K562 (cell line): Measurements from ENCODE around the gene MARS1. TPM values are rescaled to one million over a fixed set of nuclear protein-coding genes. Genes with fewer than 3 reads are reported as not detected.

ENCODE experiments used
- ARID3A ChIP-seq: IDR thresholded peaks from 2 replicates; pipeline ENCODE4 v1.6.1; 2012; ENCODE audit warnings: low read depth, low read length, improper control_type of control experiment, borderline replicate concordance
- CREBBP ChIP-seq: IDR thresholded peaks from one replicate; pipeline ENCODE4 v1.6.1; 2012; ENCODE audit warnings: low read depth, mild to moderate bottlenecking, control low read depth, inconsistent platforms, low read length
- DEAF1 ChIP-seq: fragments of 450-650 bp; formaldehyde crosslinking; IDR thresholded peaks from 2 replicates; pipeline ENCODE4 v1.4.0; 2020; ENCODE audit warnings: mild to moderate bottlenecking, moderate library complexity
- ELK3 ChIP-seq: fragments of 450-650 bp; formaldehyde crosslinking; IDR thresholded peaks from 2 replicates; pipeline ENCODE4 v1.4.0; 2020; ENCODE audit warnings: mild to moderate bottlenecking
- HEY1 ChIP-seq: fragments of 250-450 bp; sonication (Bioruptor Pico); IDR thresholded peaks from 2 replicates; pipeline ENCODE4 v1.5.0; 2020; ENCODE audit warnings: mild to moderate bottlenecking, moderate library complexity, borderline replicate concordance
- HNRNPUL1 ChIP-seq: fragments of 200-400 bp; formaldehyde crosslinking; IDR thresholded peaks from 2 replicates; pipeline ENCODE4 v1.6.1; 2017; ENCODE audit warnings: low read length
- L3MBTL2 ChIP-seq: fragments of 450-650 bp; IDR thresholded peaks from 2 replicates; pipeline ENCODE4 v1.6.1; 2016; ENCODE audit warnings: mild to moderate bottlenecking, moderate library complexity
- MAZ ChIP-seq, 2 experiments: fragments of 450-650 bp in 1 of 2; sonication (generic) in 1 of 2; formaldehyde crosslinking; IDR thresholded peaks in 1 of 2; conservative IDR thresholded peaks in 1 of 2; 2 replicates each; pipeline versions ENCODE4 v1.4.0 to v1.5.0; 2020; ENCODE audit warnings: mild to moderate bottlenecking in 1 of 2, missing genetic modification reagents in 1 of 2
- MCM7 ChIP-seq, 2 experiments: fragments of 450-650 bp; IDR thresholded peaks; 2 replicates each; pipeline ENCODE4 v1.6.1; 2016 to 2018
- NR1H2 ChIP-seq: sonication (generic); formaldehyde crosslinking; IDR thresholded peaks from 2 replicates; pipeline ENCODE4 v1.4.0; 2020; ENCODE audit warnings: mild to moderate bottlenecking, missing genetic modification reagents
- NR3C1 ChIP-seq: sonication (generic); formaldehyde crosslinking; IDR thresholded peaks from 2 replicates; pipeline ENCODE4 v1.8.1; 2022; ENCODE audit warnings: missing genetic modification reagents
- RBM17 ChIP-seq: fragments of 200-400 bp; formaldehyde crosslinking; IDR thresholded peaks from 2 replicates; pipeline ENCODE4 v1.6.1; 2017; ENCODE audit warnings: low read depth, mild to moderate bottlenecking, low read length, borderline replicate concordance
- SIX5 ChIP-seq, 2 experiments: IDR thresholded peaks; 2 replicates each; pipeline ENCODE4 v1.6.1; 2011; ENCODE audit warnings: low read length in 2 of 2, borderline replicate concordance in 1 of 2, low read depth in 1 of 2, mild to moderate bottlenecking in 1 of 2, moderate library complexity in 1 of 2; ENCODE audit not compliant: insufficient read depth in 1 of 2
- SMAD4 ChIP-seq: fragments of 250-450 bp; sonication (Bioruptor Pico); conservative IDR thresholded peaks from 2 replicates; pipeline ENCODE4 v1.8.0; 2021; ENCODE audit warnings: inconsistent platforms, mild to moderate bottlenecking, moderate library complexity
- SRSF7 ChIP-seq: fragments of 200-400 bp; formaldehyde crosslinking; optimal IDR thresholded peaks from 2 replicates; pipeline ENCODE3; 2017; ENCODE audit warnings: mild to moderate bottlenecking, low read depth, low read length
- TCF15 ChIP-seq: fragments of 250-450 bp; sonication (Bioruptor Pico); IDR thresholded peaks from 2 replicates; pipeline ENCODE4 v1.8.0; 2022; ENCODE audit warnings: moderate library complexity, mild to moderate bottlenecking, inconsistent platforms
- polyA plus RNA-seq, 8 experiments: library from polyadenylated mRNA; depleted of rRNA in 4 of 8; stranded (reverse) in 5 of 8; unstranded in 3 of 8; fragments of >200 nt; fragmentation: Nextera tagmentation in 2 of 8; fragmentation: Illumina TruSeq in 1 of 8; extraction: Ambion mirVana in 2 of 8; extraction: Trizol in 1 of 8; gene quantifications; 2 replicates each; pipeline versions ENCODE4 v1.2.1 to v1.2.3, GENCODE V29; 2011 to 2014; ENCODE audit warnings: inconsistent platforms in 1 of 8, missing spikeins in 1 of 8
- total RNA-seq, 7 experiments: library from RNA; depleted of rRNA in 6 of 7; stranded (reverse); fragments of >200 nt in 6 of 7; fragmentation: Illumina TruSeq in 2 of 7; extraction: Trizol in 2 of 7; gene quantifications; 2 replicates each; pipeline versions ENCODE4 v1.2.1 to v1.2.3, GENCODE V29; 2011 to 2021; ENCODE audit warnings: low replicate concordance in 1 of 7

Gene MARS1
- total and polyA plus RNA-seq, 9 of the 15 experiments (the other 6 are each of a cell fraction or from before 2014, with no cell fraction given) = 117 to 382 (median 220) TPM

- no peak for TF ChIP-seq DEAF1
- TF ChIP-seq ARID3A = no peak
- TF ChIP-seq CREBBP = no peak
- TF ChIP-seq MCM7 (IDR thresholded peaks at IDR 0.05) = no peak
- peak; percentile 81 to 87; a peak in 3 of 4 replicates for TF ChIP-seq SIX5 (IDR thresholded peaks at IDR 0.05; ENCODE audit: borderline replicate concordance in 1 of 2, insufficient read depth in 1 of 2, low read depth in 1 of 2, low read length in 2 of 2)
- TF ChIP-seq MAZ (CRISPR knock-in tag; conservative IDR thresholded peaks at IDR 0.05 in 1 of 2, IDR thresholded peaks at IDR 0.05 in 1 of 2) = no peak
- TF ChIP-seq HEY1 (CRISPR knock-in tag) = no peak
- no peak for TF ChIP-seq ELK3 (CRISPR knock-in tag)
- no peak for TF ChIP-seq SRSF7
- no peak for TF ChIP-seq RBM17
- no peak for TF ChIP-seq NR3C1 (CRISPR knock-in tag)
- TF ChIP-seq TCF15 (CRISPR knock-in tag) = no peak
- TF ChIP-seq L3MBTL2 = no peak
- TF ChIP-seq SMAD4 (CRISPR knock-in tag) = no peak
- TF ChIP-seq HNRNPUL1 = no peak
- TF ChIP-seq NR1H2 (CRISPR knock-in tag) = no peak
Observed at GRCh38 chr12:57547288-57548012, 59.6 kb downstream of the MARS1 start (continued).
